ENCODE results near the gene RASSF7.

DNA sequence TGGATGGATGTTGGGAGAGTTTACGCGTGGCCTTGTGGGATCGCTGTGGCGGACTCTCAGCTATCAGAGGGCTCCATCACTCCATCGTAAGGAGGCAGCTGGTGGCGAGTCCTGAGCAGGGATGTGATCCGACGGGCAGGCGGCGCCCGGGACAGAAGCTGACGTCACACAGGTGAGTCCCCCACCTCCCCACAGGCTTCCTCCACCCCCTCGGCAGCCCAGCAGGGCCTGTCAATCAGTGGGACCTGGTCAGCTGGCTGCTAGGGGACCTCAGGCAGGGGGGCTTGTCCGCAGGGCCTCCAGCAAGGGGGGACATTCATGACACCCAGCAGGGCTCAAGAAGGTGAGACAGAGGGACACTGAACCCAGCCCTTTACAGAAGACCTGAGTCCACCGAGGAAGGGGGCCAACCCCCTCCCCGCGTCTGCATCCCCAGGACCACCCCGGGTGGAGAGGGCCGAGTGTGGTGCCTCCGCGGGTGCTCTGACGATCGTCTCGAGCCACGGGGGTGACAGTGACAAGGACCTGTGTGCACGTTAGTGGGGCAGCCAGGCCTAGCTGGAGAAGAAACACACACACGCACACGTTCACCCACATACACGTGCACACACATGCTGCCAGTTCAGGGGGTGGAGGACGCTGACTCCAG is 32.5 kb upstream of the RASSF7 start:
- TF ChIP-seq CTCF (conservative IDR thresholded peaks at IDR 0.05 in 1 of 2, IDR thresholded peaks at IDR 0.05 in 1 of 2; ENCODE audit: extremely low read depth in 1 of 2, insufficient read depth in 1 of 2, low read depth in 1 of 2, low read length in 2 of 2) (no peak), EZH2 (IDR thresholded peaks at IDR 0.05; ENCODE audit: borderline replicate concordance, low read length) (no peak)

All from mammary epithelial cell (primary cell).